Right kidney (tissue), 1 donor: ENCODE measurements around the gene ZDHHC11.
"Not testable (repeated sequence)": the region's sequence is repeated elsewhere in the genome, so short reads cannot be mapped to it uniquely, and the experiment has no call there.

ENCODE experiments used
- DNase-seq: peaks from one replicate; pipeline ENCODE4 v3.0.0-alpha.2; 2016

ZDHHC11 gene

DNA sequence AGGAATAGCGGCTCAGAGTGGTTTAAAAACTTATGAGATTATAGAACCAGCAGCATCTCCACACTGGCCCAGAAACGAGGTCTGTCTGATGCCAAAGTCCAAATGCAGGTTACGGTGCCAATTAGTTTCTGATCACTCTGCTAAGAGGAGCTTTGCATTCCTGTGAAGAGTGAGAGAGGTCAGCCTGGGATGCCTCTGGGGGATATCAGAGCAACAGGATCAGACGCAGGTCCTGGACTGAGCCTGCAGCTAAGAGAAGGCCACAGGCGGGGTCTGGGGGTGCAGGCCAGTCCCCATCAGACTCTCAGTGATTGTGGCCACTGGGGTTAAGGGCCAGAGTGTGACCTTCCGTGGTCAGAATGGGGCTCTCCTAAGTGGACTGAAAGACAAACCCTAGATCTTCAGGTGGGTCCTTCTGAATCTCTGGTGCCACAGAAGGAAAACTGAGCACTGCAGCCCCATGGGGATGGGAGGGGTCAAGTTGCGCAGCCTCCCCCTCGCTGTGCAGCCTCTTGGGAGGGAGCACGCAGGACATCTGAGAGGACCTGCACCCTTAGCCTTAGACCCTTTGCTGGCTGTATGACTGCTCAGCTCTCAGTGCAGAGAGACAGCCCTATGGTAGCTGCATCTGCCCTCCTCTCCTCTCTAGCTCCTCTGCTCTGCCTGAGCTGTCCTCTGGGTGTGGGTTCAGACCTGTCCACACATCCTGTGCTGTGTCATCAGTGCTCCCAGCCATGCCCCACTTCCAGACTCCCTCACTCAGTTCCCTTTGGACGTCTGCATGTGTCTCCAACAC lies 42.9 kb downstream of the ZDHHC11 start:
- DNase-seq: not testable (repeated sequence)

GRCh38 chr5:801472-801871 lies 49.3 kb downstream of the ZDHHC11 start:
- no peak for DNase-seq

DNA sequence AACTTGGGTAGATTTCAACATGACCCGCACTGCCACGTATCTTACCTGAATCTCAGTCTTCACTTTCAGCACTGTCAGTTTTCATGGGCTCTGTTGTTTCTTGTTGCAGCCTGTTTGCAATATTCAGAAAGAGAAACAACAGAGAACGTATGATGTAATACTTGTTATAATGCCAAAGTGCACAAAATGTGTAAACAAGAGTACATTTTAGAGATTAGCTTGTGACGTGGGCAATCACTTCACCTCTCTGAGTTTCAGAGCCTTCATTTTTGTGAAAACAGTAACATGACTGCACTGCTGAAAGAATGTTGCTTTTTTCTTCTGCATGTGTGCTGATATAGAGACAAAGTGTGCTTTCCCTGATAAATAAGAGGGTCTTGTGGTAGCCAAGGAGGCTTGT lies 49.7 kb downstream of the ZDHHC11 start:
- not testable (repeated sequence) for DNase-seq

DNA sequence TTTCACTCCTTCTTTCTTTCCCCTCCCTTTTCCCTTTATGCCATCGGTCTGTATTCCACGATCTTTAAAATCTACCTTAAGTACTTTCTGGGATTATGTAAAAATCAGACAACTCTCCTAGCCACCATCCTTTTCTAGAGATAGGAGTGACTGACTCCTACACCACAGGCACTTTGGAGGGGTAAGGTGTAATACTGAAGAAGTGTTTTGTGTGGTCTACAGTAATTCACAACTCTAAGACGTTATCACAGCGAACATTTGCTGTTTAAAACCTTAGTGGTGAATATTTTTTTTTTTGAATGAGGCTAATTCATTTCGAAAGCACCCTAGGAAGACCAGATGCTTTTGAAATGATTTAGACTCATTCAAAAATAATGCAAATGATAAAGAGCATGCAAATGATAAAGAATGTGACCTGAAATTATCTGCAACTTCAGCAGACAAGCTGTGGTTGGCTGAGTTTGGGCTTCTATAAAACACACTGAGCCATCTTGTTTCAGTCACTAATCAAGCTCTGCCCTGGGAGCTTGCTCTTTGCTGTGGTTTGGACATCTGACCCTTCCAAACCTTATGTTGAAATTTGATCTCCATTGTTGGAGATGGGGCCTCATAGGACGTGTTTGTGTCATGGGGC lies 52.2 kb downstream of the ZDHHC11 start:
- not testable (repeated sequence) for DNase-seq

- not testable (repeated sequence) for DNase-seq
These were observed 52.8 kb downstream of the ZDHHC11 start for GRCh38 chr5:797986-798385.

GRCh38 chr5:795873-796272 lies 54.9 kb downstream of the ZDHHC11 start:
- not testable (repeated sequence) for DNase-seq

- DNase-seq: not testable (repeated sequence)
These were observed 55.8 kb downstream of the ZDHHC11 start for GRCh38 chr5:794948-795347.

- DNase-seq: not testable (repeated sequence)
These were observed 62.1 kb downstream of the ZDHHC11 start for GRCh38 chr5:788703-789102.

GRCh38 chr5:787857-788233 lies 62.9 kb downstream of the ZDHHC11 start:
- DNase-seq: not testable (repeated sequence)

GRCh38 chr5:787224-787856 lies 63.4 kb downstream of the ZDHHC11 start:
- not testable (repeated sequence) for DNase-seq

DNA sequence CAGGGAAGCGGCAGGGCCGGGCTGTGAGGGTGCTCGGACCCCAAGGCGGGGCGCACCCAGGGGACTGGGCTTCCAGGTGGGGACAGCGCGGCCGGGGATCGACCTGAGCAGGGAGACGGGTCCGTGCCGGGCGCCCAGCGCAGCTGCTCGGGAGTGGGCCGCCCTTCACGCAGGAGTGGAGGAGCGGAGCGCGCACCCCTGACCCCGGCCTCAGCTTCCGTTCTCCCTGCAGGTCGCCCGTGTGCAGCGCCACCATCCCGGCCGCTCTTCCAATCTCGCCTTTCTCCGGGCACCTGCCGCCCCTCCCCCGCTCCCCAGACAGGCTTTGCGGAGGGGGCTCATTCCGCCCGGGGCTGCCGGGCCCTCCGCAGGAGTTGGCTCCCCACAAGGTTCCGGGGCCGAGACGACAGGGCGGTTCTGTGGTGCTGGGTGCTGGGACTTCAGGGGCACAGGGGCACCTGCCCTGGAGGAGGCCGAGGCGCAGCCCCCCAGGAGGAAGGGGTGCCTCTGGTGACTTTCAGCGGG lies 65.5 kb downstream of the ZDHHC11 start:
- DNase-seq: peak; percentile 49

- peak; percentile 76 for DNase-seq
These were observed 66.2 kb downstream of the ZDHHC11 start, which contains the start of gene ZDHHC11B for GRCh38 chr5:784428-785177. TSS of gene ZDHHC11B (minus strand) at chr5:784729. CDS start at chr5:766919, 17,810 bp downstream.

- peak; percentile 81 for DNase-seq
These were observed 66.8 kb downstream of the ZDHHC11 start for GRCh38 chr5:783881-784427.

DNA sequence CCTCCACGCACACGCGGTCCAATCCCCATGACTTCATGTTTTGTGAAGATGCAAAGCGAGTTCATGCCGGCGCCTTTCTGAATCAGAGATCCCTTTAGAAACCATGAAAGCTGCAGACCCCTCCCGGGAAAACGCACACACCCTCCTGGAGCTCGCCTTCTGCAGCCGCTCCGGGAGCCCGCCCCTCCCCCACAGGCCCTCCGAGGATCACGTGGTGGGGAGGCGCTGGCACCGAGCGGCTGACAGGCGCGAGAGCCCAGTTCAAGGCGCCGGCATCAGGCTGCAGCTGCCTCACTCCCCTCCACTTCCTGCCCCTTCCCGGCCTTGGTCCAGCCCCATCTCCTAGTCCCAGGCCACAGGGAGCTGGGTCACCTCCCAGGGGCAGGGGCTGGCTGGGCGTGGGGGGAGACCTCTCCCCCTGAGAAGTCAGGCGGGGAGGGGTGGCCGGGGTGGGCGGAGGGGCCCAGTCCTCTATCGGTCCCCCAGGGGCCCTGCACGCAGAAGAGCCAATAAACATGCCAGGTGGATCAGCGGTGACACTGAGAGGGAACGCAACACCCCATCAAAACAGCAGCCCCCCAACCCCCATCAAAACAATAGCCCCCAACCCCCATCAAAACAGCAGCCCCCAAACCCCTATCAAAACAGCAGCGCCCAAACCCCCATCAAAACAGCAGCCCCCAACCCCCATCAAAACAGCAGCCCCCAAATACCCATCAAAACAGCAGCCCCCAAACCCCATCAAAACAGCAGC lies 67.6 kb downstream of the ZDHHC11 start:
- DNase-seq: not testable (repeated sequence)

GRCh38 chr5:782356-782755 lies 68.4 kb downstream of the ZDHHC11 start:
- not testable (repeated sequence) for DNase-seq

DNA sequence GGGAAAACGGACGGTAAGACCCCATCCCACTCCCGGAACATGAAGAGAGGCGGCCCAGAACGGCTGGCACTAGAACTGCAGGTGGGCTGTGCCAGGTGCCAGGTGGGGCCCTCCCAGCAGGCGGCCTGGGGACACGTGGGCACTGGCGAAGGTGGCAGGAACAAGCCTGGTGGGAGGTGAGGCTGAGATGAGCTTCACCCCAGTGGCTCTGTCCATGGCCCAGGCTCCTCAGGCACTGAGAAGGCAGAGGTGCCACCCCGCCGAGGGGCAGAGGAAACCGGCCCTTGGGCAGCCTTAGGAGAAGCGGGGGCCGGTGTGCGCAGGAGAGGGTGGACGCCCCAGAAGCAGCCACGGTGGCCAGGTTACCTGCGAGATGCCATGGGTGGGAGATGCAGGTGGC lies 70.2 kb downstream of the ZDHHC11 start:
- not testable (repeated sequence) for DNase-seq

GRCh38 chr5:778967-779366 lies 71.8 kb downstream of the ZDHHC11 start:
- DNase-seq: not testable (repeated sequence)

- not testable (repeated sequence) for DNase-seq
These were observed 72.4 kb downstream of the ZDHHC11 start for GRCh38 chr5:778421-778820.

GRCh38 chr5:777756-778161 lies 73.0 kb downstream of the ZDHHC11 start:
- no peak for DNase-seq

DNA sequence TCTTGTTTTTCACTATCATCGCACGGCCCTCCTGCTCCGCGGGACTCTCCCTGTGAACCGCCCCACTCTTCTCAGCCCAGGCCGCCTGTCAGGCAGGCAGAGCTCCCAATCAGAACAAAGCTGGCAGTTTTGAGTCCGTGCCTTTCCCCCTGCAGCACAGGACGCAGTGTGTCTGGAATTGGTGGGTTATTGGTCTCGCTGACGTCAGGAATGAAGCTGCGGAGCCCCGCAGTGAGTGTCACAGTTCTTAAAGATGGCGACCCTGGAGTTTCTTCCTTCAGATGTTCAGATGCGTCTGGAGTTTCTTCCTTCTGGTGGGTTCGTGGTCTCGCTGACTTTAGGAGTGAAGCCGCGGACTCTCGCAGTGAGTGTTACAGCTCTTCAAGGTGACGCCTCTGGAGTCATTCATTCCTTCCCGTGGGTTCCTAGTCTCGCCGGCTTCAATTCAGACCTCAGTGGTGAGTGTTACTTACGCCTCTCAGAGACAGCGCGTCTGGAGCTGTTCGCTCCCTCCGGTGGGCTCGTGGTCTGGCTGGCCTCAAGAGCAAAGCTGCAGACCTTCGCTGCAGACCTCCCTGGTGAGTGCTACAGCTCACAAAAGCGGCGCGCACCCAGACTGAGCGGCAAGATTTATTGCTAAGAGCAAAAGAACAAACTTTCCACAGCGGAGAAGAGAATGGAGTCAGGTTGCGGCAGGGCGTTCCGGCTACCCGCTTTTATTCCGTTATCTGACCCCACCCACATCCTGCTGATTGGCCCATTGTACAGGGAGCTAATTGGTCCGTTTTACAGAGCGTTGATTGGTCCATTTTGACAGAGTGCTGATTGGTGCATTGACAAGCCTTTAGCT lies 73.7 kb downstream of the ZDHHC11 start:
- no peak for DNase-seq
